Activated CD4-positive, alpha-beta T cell treated with anti-CD3 and anti-CD28 coated beads for 48 hours (primary cell): ENCODE data around the gene KRTAP1-1.
"Not testable (repeated sequence)": the region's sequence is repeated elsewhere in the genome, so short reads cannot be mapped to it uniquely, and the experiment has no call there.

Experiments used
- DNase-seq: peaks from one replicate; pipeline ENCODE4 v3.0.0-alpha.2; 2020

KRTAP1-1 gene

GRCh38 chr17:41054556-41054955 lies 13.3 kb upstream of the KRTAP1-1 start:
- DNase-seq = not testable (repeated sequence)

GRCh38 chr17:41054025-41054424 lies 12.8 kb upstream of the KRTAP1-1 start:
- no peak for DNase-seq

DNA sequence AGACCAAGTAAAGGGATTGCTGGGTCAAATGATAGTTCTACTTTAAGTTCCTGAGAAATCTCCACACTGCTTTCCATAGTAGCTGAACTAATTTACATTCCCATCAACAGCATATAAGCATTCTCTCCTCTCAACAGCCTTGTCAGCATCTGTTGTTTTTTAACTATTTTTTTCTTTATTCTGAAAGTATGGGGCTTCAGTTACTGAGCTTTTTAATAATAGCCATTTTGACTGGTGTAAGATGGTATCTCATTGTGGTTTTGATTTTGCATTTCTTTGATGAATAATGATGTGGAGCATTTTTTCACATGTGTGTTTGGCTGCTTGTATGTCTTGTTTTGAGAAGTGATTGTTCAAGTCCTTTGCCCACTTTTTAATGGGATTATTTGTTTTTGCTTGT lies 11.3 kb upstream of the KRTAP1-1 start:
- no peak for DNase-seq

- no peak for DNase-seq
These were observed 7.9 kb upstream of the KRTAP1-1 start for GRCh38 chr17:41049110-41049509.

GRCh38 chr17:41048441-41048840 lies 7.2 kb upstream of the KRTAP1-1 start:
- no peak for DNase-seq

DNA sequence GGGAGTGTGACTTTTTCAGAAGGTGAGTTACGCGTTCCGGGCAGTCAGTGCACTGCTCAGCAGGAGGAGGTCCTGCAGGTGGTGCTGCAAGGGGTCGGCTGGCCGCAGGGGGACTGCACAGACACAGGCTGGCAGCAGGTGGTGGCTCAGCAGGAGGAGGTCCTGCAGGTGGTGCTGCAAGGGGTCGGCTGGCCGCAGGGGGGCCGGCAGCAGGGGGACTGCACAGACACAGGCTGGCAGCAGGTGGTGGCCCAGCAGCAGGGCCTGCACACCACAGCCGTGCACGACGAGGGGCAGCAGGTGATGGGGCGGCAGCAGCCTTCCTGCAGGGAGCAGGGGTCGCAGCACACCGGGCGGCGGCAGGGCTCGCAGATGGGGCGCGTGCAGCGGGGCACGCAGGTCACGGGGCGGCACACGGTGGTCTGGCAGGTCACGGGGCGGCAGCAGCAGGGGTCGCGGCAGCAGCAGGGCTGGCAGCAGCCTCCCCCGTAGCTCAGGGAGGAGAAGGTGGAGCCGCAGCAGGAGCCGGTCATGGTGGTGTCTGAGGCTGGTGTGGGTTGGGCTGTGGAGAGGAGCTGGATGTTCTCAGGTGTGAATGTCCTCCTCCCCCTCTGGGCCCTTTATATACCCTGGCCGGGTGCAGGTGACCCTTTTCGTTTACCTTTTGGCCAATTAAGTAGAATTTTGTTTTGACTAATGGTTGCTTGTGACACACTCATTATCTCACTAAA lies 5.7 kb upstream of the KRTAP1-1 start, which contains the start of gene KRTAP2-1:
Gene KRTAP2-1, minus strand, starts transcription at position 582 of the 731 bp plus-strand sequence. Its CDS starts 49 bp downstream, at position 533.
- not testable (repeated sequence) for DNase-seq

- no peak for DNase-seq
These were observed 1.7 kb upstream of the KRTAP1-1 start for GRCh38 chr17:41042953-41043352.

DNA sequence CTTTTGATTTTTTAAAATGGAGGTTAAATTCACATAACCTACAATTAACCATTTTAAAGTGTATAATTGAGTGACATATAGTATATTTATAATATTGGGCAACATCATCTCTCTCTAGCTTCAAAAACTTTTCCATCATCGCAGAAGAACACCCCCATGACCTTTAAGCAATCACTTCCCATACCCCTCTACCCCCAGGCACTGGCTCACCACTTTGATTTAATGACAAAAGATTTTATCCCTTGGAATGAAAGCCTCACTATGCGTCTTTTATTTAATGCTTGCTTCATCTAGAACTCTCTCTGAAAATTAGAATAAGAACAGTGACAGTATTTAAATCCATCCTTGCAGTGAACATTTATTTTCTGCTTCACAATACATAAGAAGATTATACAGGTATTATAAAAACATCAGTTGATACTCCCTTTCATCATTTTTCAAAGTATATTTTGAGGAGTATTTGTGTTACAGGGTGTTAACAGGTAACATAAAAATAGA lies 3.3 kb downstream of the KRTAP1-1 start:
- DNase-seq = no peak

DNA sequence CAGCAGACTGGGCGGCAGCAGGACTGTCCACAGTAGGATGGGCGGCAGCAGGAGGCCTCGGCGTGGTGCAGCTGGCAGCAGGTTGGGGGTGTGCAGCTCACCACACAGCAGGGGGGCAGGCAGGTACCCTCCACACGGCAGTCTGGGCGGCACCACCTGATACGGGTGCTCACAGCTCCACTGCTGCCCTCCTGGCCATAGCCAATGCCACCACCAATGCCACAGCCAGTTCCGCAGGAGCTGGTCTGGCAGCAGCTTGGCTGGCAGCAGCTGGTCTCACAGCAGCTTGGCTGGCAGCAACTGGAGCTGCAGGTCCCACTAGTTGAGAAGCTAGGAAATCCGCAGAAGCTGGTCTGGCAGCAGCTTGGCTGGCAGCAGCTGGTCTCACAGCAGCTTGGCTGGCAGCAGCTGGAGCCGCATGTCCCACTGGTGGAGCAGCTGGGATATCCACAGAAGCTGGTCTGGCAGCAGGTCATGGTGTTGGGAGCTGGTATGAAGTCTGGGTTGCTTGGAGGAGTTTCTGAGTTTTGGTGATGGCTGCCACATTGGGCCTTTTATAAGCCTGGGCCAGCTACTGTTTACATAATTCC lies 6.8 kb downstream of the KRTAP1-1 start, which contains the start of gene KRTAP1-3:
Gene KRTAP1-3, minus strand, starts transcription at position 529 of the 590 bp plus-strand sequence. Its CDS starts 53 bp downstream, at position 476.
- DNase-seq = not testable (repeated sequence)

GRCh38 chr17:41029633-41030245 lies 11.5 kb downstream of the KRTAP1-1 start, which contains the start of gene KRTAP1-4:
Gene KRTAP1-4, minus strand, starts transcription at chr17:41030195. Its CDS starts 117 bp downstream, at chr17:41030078.
- DNase-seq = no peak

- no peak for DNase-seq
These were observed 14.4 kb downstream of the KRTAP1-1 start, which contains the start of gene KRTAP1-5 for GRCh38 chr17:41026715-41027471. Gene KRTAP1-5, minus strand, starts transcription at chr17:41027208. Its CDS starts 53 bp downstream, at chr17:41027155.

GRCh38 chr17:41024697-41025096 lies 16.6 kb downstream of the KRTAP1-1 start:
- DNase-seq = no peak

- no peak for DNase-seq
These were observed 20.9 kb downstream of the KRTAP1-1 start for GRCh38 chr17:41020336-41020735.

GRCh38 chr17:41019415-41019814 lies 21.8 kb downstream of the KRTAP1-1 start:
- no peak for DNase-seq

GRCh38 chr17:41018541-41018940 lies 22.7 kb downstream of the KRTAP1-1 start:
- no peak for DNase-seq

DNA sequence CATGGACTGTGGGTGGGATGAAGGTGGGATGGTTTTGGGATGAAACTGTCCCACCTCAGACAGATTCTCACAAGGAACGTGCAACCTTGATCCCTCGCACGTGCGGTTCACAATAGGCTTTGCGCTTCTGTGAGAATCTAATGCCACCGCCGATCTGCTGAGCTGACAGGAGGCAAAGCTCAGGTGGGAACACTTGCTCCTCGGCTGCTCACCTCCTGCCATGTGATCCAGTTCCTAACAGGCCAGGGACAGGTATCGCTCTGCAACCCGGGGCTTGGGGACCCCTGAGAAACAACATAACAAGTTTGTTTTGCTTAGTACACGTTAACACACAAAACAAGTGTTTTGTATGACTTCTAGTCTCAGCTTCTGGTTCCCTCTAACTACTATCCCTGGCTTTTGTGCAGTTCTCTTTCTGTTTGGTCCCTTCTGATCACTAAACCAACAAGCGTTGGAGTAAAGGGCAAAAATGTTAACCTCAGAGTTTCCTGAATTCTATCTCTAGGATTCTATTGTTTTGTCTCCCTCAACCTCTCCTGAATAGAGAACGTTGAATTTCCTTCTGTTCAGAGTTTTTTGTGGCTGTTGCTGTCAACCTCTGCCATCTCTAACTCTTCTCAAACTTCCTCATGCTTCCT lies 24.6 kb downstream of the KRTAP1-1 start:
- no peak for DNase-seq

DNA sequence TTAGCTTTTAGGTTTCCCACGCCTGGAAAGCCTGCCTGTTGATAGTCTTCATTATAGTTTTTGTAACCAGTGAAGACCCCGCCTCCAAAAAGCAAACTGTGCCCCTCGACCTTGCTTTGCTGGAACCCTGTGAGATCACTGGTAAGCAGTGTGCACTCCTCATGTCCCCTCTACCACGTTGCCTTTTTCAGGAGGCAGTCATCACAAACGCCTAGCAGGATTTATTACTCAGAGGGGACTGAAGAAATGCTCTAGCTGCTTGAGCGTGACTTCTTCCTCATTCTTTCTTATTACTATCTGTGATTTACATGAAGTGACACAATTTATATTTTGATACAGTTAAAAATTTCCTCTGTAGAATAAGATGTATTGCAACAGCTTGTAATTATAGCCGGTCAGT lies 25.8 kb downstream of the KRTAP1-1 start:
- DNase-seq = no peak

GRCh38 chr17:41013606-41014005 lies 27.6 kb downstream of the KRTAP1-1 start:
- no peak for DNase-seq

GRCh38 chr17:41013181-41013580 lies 28.1 kb downstream of the KRTAP1-1 start:
- no peak for DNase-seq

- DNase-seq = no peak
These were observed 28.7 kb downstream of the KRTAP1-1 start for GRCh38 chr17:41012326-41013120.

DNA sequence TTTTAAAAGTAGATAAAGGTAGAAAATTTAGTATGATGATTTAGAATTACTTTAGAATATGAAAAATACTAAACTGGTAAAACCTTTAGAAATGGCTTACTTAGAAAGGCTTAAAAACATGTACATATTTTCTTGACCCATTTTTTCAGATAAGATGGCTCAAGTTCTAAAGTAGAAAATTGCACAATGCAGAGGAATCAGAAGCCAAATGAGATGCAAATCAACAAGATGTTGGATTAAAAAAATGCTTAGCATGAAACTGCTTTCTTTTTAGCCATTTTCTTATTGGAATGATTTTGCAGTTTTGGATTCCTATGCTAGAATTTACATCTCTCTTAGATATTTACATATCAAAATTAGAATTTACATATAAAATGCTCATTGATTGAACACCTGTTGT lies 30.8 kb downstream of the KRTAP1-1 start:
- DNase-seq = no peak
